Posterior vena cava (tissue), 2 donors: ENCODE results near the gene ZNF618. TPM values are rescaled to one million over a fixed set of nuclear protein-coding genes. Genes with fewer than 3 reads are reported as not detected.
"Not testable (repeated sequence)": the region's sequence is repeated elsewhere in the genome, so short reads cannot be mapped to it uniquely, and the experiment has no call there.

ENCODE experiments used
- DNase-seq: peaks from one replicate; pipeline ENCODE4 v3.0.0-alpha.2; 2020; ENCODE audit warnings: low spot score
- intact Hi-C, 2 donors: fragments of 100-400 bp; cut with DNase I; formaldehyde crosslinking; loops; one replicate each; pipeline versions ENCODE4 v1.14.1 to v1.14.2; 2022 to 2023
- total RNA-seq, 2 donors: library from RNA; stranded (reverse); fragmentation: NEBNext Ultra II Directional; extraction: Animal tissue kit (Norgen Biotek cat#: 25700); gene quantifications; one replicate each; pipeline ENCODE4 v1.2.1, GENCODE V29; 2021
- donor health status: DM: yes; HTN: yes; CAD: no.
- donor health status: DM: yes; HTN: yes; CAD: no.

The ZNF618 gene
- total RNA-seq, 2 donors from 2014 or later: 7.2 to 9.2 TPM

DNA sequence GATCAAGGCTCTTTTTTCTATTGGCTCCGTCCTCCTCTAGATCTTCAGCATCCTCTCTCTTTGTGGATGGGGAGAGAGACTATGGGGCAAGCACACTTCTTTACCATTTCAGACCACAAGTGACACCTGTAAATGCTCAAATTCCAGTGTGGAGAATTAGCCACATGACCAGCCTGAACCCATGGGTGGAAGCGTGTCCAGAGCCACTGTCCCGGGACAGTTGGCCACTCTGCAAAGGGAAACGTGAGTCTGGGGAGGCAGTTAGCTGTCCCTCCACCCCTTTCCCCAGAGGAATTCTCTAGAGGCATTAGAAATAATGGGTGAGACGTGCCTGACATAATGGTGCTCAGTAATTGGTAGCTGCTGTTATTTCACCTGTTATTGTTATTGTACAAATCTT, 161.1 kb downstream of the ZNF618 start:
- intact Hi-C loops: loop anchor here in 1 of 2 donors (10.0 kb wide), 1 partner anchor 352 kb away; no protein-coding TSS in a partner anchor
- DNase-seq: peak; percentile 13

DNA sequence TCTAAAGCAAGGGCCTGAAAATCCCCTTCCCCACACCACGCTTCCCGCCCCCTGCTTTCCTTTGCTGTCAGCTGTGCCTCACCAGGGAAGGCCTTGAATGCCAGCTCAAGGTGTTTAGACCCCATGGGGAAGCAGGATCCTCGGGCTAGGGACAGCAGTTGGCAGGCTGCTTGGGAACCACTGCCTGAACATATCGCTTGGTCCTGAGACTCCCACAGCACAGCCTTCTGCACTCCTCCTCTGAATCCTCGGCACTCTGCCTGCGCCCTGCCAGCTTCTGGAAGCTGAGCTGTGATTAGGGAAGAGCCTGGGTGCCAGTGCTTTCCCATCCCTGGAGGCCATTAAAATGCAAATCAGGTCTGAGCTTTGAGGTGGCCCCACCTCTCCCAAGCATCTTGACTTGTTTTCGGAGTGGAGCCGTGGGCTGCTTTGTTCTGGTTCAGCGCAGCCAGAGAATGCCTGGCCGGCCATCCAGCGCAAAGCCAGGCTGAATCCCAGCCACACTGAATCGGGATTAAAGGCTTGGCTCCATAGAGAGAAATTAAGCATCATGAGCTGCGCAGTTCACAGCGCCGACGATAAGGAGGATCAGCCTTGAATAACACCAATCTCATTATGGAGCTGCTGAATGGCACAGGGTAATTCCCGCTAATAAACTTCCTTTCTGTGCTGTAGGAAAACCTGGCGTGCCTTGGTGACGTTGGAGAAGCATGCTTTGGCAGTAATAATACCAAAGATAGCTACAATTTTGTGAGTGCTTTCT, 162.0 kb downstream of the ZNF618 start:
- DNase-seq: peak; percentile 63
- intact Hi-C loops: loop anchor here in 1 of 2 donors (10.0 kb wide), 1 partner anchor 353 kb away; no protein-coding TSS in a partner anchor

DNA sequence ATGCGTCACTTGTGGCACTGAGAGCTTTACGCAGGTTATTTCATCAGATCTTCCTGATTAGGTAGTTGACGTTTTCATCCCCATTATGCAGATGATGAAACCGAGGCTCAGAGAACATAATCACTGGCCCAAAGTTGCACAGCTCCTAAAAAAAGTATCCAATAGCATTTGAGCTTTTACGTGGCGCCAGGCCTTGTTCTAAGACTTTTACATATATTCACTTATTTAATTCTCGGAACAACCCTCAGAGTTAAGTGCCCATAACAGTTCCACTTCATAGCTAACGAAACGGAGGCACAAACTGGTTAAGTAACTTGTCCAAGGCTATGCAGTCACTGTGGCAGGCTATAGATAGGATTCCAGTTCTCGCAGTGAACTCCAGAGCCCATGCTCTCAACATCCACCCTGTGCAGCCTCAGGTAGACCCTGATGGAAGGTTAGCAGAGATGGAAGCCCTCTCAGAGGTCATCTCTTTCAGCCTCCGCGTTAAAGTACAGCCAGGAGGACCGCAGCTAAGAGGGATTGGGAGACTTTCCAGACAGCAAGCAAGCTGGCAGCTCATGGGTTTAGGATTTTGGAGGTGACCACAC, 162.7 kb downstream of the ZNF618 start:
- intact Hi-C loops: loop anchor here in 1 of 2 donors (10.0 kb wide), 1 partner anchor 354 kb away; no protein-coding TSS in a partner anchor
- DNase-seq: no peak

DNA sequence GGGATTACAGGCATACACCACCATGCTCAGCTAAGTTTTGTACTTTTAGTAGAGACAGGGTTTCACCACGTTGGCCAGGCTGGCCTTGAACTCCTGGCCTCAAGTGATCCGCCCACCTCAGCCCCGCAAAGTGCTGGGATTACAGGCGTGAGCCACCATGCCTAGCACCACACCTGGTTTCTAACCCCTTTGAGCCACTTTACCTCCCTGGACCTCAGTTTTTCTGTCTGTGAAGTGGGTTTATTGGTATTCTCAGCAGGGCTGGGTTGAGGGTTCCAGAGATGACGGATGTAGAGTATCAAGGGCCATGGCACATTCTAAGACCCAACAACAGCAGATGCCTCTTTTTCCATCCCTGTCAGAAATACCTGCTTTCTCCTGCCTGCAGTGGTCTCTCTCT, 163.4 kb downstream of the ZNF618 start:
- intact Hi-C loops: loop anchor here in 1 of 2 donors (10.0 kb wide), 1 partner anchor 355 kb away; no protein-coding TSS in a partner anchor
- DNase-seq: no peak

DNA sequence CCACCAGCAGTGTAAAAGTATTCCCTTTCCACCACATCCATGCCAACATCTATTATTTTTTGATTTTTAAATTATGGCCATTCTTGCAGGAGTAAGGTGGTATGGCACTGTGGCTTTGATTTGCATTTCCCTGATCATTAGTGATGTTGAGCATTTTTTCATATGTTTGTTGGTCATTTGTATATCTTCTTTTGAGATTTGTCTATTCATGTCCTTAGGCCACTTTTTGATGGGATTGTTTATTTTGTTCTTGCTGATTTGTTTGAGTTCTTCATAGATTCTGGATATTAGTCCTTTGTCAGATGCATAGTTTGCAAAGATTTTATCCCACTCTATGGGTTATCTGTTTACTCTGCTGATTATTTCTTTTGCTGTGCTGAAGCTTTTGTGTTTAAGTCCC, 167.6 kb downstream of the ZNF618 start:
- DNase-seq: not testable (repeated sequence)
- intact Hi-C loops: loop anchor here in 1 of 2 donors (2.0 kb wide), 1 partner anchor 65 kb away; no protein-coding TSS in a partner anchor

DNA sequence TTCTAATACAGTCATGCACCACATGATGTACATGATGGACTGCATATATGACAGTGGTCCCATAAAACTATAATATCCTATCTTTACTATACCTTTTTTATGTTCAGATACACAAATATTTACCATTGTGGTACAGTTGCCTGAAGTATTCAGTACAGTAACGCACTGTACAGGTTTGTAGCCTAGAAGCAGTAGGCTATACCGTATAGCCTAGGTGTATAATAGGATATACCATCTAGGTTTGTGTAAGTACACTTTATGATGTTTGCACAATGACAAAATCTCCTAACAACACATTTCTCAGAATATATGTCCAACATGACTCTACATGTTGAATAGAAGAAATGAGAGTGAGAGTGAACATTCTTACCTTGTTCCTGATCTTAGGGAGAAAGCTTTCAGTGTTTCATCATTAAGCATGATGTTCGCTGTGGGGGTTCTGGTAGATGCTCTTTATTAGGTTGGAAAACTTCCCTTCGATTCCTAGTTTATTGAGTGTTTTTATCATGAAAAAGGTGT, 170.2 kb downstream of the ZNF618 start:
- no peak for DNase-seq
- intact Hi-C loops: no loop called here

DNA sequence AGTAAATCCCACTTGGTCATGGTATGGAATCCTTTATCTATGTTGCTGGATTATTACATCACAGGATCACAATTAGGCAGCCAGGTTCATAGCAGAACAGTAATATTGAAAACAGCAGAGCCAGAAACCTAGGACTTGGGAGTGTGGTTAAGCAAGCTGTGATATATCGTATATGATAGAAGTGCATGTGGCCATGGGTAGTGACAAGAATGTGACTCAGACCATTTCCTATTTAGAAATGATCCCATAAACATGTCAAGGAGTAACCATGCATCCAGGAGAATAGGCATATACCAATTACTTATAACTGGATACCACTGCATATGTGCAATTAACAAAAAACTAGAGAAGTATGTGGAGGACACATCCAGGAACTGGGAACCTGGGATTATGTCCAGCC, 170.8 kb downstream of the ZNF618 start:
- intact Hi-C loops: no loop called here
- DNase-seq: peak; percentile 12

DNA sequence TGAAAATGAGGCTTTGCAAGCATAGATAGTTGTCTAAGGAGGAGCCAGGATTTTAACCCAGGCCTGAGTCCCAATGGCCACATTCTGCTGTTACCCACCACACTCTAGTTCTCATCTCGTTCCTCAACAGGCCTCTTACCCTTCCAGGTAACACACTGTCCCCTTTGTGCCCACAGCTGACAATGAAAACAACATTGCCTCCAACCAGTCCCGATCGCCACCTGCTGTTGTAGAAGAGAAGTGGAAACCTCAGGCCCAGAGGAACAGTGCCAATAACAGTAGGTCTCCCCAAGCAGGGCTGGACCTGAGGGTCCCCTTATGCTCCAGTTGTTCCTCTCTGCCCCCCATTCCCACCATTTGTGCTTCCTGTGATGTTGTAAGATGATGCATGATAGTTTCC, 171.6 kb downstream of the ZNF618 start:
- DNase-seq: peak; percentile 26
- intact Hi-C loops: no loop called here

DNA sequence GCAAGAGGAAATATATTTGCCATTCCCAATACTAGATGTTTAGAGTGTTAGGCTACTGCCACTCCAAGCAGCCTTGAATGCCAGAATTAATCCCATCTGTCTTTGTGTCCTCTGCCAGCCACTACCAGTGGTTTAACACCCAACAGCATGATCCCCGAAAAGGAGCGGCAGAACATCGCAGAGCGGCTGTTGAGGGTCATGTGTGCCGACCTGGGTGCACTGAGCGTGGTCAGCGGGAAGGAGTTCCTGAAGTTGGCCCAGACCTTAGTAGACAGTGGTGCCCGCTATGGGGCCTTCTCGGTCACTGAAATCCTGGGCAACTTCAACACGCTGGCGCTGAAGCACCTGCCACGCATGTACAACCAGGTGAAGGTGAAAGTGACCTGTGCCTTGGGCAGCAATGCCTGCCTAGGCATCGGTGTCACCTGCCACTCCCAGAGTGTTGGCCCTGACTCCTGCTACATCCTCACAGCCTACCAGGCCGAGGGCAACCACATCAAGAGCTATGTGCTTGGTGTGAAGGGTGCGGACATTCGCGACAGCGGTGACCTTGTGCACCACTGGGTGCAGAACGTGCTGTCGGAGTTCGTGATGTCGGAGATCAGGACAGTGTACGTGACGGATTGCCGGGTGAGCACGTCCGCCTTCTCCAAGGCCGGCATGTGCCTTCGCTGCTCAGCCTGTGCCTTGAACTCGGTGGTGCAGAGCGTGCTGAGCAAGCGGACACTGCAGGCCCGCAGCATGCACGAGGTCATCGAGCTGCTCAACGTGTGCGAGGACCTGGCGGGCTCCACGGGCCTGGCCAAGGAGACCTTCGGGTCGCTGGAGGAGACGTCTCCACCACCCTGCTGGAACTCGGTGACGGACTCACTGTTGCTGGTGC, 172.7 kb downstream of the ZNF618 start:
- intact Hi-C loops: no loop called here
- peak; percentile 69 for DNase-seq

DNA sequence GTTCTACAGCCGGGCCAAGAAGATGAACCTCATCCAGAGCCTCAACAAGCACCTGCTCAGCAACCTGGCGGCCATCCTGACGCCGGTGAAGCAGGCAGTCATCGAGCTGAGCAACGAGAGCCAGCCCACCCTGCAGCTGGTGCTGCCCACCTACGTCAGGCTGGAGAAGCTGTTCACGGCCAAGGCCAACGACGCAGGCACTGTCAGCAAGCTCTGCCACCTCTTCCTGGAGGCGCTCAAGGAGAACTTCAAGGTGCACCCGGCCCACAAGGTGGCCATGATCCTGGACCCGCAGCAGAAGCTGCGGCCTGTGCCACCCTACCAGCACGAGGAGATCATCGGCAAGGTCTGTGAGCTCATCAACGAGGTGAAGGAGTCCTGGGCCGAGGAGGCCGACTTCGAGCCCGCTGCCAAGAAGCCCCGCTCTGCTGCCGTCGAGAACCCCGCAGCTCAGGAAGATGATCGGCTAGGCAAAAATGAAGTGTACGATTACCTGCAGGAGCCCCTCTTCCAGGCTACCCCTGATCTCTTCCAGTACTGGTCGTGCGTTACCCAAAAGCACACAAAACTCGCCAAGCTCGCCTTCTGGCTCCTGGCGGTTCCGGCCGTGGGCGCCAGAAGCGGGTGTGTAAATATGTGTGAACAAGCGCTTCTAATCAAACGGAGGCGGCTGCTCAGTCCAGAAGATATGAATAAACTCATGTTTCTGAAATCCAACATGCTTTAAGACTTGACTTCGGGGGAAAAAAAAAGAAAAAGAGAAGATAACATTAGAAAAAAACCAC, 173.5 kb downstream of the ZNF618 start:
- peak; percentile 67 for DNase-seq
- intact Hi-C loops: no loop called here

DNA sequence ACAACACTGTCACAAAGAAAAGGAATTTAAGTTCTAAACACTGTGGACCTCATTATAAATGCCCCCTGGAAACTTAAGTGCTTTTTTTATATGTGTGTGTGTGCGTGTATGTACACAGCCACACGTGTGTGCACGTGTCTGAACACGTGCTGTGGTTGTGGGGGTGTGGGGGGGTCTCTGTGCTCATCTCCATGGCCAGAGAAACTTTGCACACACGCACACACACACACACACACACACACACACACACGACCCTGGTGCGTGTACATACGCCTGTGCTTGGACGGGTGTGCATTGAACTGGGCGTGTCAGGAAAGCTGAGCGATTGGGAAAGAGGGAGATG, 174.1 kb downstream of the ZNF618 start:
- intact Hi-C loops: no loop called here
- peak; percentile 20 for DNase-seq

DNA sequence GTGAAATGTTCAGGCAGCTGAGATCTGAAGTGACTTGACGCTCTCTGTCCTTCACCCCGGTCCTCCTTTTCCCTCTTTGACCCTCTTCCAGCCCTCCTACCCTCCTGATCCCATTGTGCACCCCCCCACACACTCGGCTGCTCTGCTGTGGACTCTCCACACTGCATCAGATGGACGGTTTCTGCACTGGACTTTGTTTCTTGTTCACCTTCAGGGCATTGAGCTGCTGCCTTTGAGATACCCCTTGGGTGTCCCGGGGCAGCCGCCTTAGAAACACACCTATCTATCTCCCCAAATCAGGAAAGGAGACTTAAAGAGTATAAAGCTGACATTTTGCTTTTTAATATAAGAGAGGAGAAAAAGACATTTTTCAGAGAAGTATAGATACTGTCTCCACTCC, 174.5 kb downstream of the ZNF618 start:
- DNase-seq: peak; percentile 41
- intact Hi-C loops: no loop called here

DNA sequence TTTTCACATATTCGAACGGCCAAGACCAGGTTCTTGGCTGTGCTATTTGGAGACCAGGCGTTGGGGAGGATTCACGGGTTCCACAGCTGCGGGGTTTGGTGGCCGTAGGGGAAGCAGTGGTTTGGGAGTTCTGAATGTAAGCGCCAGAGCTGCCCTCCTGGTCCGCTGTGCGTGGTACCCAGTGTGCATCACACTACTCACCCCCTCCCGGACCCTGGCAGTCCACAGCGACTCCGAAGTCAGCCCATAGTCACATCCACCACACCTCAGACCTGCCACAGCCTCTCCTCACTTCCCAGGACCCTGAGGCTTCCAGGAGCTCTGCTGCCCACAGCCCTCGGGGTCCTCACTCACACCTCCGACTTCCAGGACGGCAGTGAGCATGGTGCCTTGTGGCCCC, 175.2 kb downstream of the ZNF618 start:
- intact Hi-C loops: no loop called here
- peak; percentile 52 for DNase-seq

DNA sequence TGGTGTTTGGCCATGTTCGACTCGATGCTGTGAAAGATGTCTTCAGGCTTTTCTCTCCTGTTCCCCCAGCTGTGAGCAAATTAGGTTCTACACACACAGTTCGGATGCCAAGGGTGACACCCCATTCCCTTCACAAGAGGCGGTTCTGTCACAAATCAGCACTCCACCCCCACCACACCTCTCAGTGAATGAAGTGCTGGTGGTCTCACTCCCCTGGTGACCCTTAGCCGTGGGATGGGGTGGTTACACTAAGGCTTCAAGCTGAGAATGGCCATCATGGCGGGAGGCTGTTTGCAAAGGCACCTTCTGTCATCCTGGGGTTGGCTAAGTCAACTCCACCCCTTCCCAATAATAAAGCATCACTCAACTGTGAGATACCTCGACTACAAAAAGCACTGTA, 175.6 kb downstream of the ZNF618 start:
- intact Hi-C loops: no loop called here
- peak; percentile 17 for DNase-seq

DNA sequence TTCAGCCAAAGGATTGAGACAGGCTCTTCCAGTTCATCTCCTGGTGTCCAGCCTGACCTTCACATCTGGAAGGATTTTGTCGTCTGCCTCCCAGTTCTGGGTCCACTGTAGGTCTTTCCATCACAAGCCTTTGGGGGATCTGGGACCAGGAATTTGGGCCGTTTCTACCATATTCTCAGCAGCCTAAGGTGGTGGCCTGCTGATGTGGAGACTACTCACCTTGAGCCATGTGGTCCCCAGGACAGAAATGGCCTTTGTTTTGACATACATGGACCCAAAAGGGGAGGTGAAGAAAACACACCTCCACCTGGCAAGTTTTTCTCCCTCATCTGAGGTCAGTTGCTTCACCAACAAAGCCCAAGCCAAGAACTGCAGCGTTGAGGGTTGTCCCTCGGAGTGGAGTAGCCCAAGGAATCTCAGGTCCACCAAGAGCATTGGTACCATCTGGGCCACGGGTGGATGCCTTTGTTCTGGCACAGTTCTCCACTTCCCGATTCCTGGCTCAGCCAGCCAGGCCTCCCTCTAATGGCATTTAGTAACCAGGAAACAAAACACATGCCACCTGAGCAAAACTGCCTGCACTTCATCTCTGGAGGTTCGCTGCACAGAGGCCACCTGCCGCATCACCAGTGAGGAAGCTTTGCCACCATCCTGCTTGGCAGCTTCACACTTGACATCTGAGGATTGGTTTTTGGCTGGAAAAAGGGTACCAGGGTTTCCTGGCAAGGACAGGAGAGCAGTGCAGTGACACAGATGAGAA, 177.3 kb downstream of the ZNF618 start:
- intact Hi-C loops: no loop called here
- DNase-seq: peak; percentile 49

DNA sequence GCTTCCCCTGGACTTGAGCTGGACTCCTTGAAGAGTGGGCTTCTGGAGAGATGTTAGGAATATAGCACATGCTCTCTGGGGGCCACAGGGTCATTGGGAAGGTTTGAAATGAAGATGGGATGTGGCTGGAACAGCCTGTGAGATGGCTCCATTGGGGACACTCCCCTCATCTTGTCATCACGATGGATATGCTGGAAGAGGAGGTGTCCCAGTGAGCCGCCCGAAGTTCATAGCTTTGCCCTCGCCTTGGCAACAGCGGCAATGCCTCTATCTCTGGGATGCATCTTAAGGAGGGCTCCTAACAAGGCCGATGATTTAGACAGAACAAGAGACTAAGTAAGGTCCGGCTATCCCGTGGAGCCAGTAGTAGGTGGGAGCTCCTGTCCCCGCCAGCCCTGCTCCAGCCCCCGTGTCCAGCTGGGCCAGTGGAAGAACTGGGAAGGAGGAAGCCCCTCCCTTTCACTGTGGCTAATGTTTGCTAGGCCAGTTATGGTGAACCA, 178.1 kb downstream of the ZNF618 start:
- intact Hi-C loops: no loop called here
- DNase-seq: peak; percentile 36

DNA sequence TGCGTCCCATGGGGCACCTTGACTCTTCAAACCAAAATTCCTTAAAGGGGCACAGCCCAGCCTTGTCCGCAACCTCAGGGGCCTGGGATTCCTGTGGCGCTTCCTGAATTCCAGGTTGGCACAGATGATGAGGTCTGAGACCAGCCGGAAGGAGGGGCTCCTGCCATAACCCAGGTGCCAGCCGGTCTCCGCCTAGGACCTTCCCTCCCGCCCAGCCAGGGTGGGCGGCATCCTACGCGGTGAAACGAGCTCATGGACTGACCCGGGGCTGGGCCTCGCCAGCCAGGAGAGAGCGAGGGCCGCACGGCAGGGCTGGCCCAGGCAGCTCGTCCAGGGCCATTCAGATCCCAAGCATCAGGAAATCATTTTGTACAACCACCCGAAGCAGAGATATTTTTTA, 179.0 kb downstream of the ZNF618 start:
- DNase-seq: peak; percentile 44
- intact Hi-C loops: no loop called here

DNA sequence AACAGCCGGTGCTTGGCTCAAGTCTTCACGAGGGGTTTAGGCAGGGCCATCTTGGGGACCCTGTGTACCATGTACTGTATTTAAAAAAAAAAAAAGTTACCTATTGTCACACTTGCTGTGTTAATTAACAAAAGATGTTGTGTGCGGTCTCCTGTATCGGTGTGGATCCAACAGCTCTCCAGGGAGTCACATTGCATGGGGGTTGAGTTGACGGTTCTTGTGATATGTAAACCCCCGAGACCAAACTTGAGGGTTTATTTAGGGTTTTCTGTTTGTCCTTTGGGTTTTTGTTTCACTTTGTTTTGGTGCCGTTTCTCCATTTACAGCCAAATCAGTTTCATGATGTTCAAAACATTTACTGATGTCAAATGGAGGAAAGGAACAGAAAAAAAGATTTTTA, 179.8 kb downstream of the ZNF618 start:
- DNase-seq: no peak
- intact Hi-C loops: no loop called here
